Psoas muscle (tissue), 8 donors: ENCODE data around the gene TJAP1. TPM values are rescaled to one million over a fixed set of nuclear protein-coding genes. Genes with fewer than 3 reads are reported as not detected.

Experiments
- ATAC-seq, 4 donors: fragments of 200-7000 bp; cut with Tn5 transposase; one replicate each; pipeline ENCODE4 v1.9.1; 2020; ENCODE audit warnings: moderate library complexity in 3 of 4, mild to moderate bottlenecking in 2 of 4
- DNase-seq, 2 donors: peaks; one replicate each; pipeline ENCODE4 v3.0.0-alpha.2; 2020
- H3K27ac ChIP-seq: fragments of 200-600 bp; one replicate; pipeline ENCODE4 v1.8.0; 2022
- H3K27me3 ChIP-seq, 3 donors: fragments of 200-600 bp in 1 of 3; one replicate each; pipeline versions ENCODE4 v1.6.1 to v1.8.0; 2013 to 2022; ENCODE audit warnings: low read length in 2 of 3, mild to moderate bottlenecking in 2 of 3, moderate library complexity in 1 of 3; ENCODE audit not compliant: insufficient read depth in 3 of 3
- H3K36me3 ChIP-seq, 2 donors: fragments of 200-600 bp in 1 of 2; one replicate each; pipeline versions ENCODE4 v1.6.1 to v1.8.0; 2013 to 2022; ENCODE audit warnings: low read depth in 1 of 2, mild to moderate bottlenecking in 1 of 2, moderate library complexity in 1 of 2; ENCODE audit not compliant: insufficient read depth in 1 of 2
- H3K4me1 ChIP-seq: fragments of 200-600 bp; one replicate; pipeline ENCODE4 v1.8.0; 2022
- H3K4me3 ChIP-seq: fragments of 200-600 bp; one replicate; pipeline ENCODE4 v1.8.0; 2022; ENCODE audit warnings: mild to moderate bottlenecking
- H3K9me3 ChIP-seq: fragments of 200-600 bp; one replicate; pipeline ENCODE4 v1.8.0; 2022
- CTCF ChIP-seq: fragments of 200-600 bp; IDR thresholded peaks from one replicate; pipeline ENCODE4 v1.8.0; 2022; ENCODE audit warnings: antibody characterized with exemption
- WGBS, 3 donors: extraction: QIAGEN DNeasy Blood & Tissue Kit; methylation state at CpG; one replicate each; pipeline versions ENCODE4 v1.1.6 to v1.1.7; 2013; 5-methylcytosine and 5-hydroxymethylcytosine counted together
- intact Hi-C, 2 donors: fragments of 100-400 bp; cut with DNase I; formaldehyde crosslinking; loops; one replicate each; pipeline versions ENCODE4 v1.11.0 to v1.14.2; 2022
- polyA plus RNA-seq, 3 donors: library from polyadenylated mRNA; stranded (reverse); fragments of 200-250 nt; gene quantifications; one replicate each; pipeline ENCODE4 v1.2.3, GENCODE V29; 2013
- total RNA-seq, 4 donors: library from RNA; stranded (reverse); fragmentation: NEBNext Ultra II Directional in 2 of 4; extraction: Animal tissue kit (Norgen Biotek cat#: 25700) in 2 of 4; gene quantifications; one replicate each; pipeline versions ENCODE4 v1.2.1 to v1.2.4, GENCODE V29; 2021 to 2023
- donor health status: healthy with polysubstance abuse.
- donor health status: DM: no; HTN: no; CAD: no; lungs with moderate emphysema.
- donor health status: Bipolar disorder and iron deficiency.
- donor health status: healthy.
- donor health status: DM: yes; HTN: yes; CAD: no.
- donor health status: DM: no; HTN: no; CAD: no.
- donor health status: DM: no; HTN: no; CAD: no.
- donor health status: DM: yes; HTN: yes; CAD: no.

Gene TJAP1
- total and polyA plus RNA-seq, 7 donors: 18.0 to 39.9 (median 35.2) TPM

- Histone ChIP-seq H3K27ac (peak overlapping the region; percentile 94), H3K4me1 (peaks cover 34% of the 10 kb centered on the region)
- no peak for TF ChIP-seq CTCF
Measured at GRCh38 chr6:43515808-43516207, 38.4 kb downstream of the TJAP1 start.

GRCh38 chr6:43516367-43516696 is 39.0 kb downstream of the TJAP1 start:
- peaks cover 34% of the 10 kb centered on the region for H3K4me1 ChIP-seq
- WGBS, 3 donors: 0 to 1% (median 1%) methylated on average over 10 of the region's 10 CpGs
- TF ChIP-seq CTCF: no peak
- H3K27ac ChIP-seq: peak overlapping the region; percentile 94
- no peaks in the 10 kb centered on the region for H3K9me3 ChIP-seq
- DNase-seq: no peak
- H3K36me3 ChIP-seq: peaks cover 17 to 69% of the 10 kb centered on the region in 2 donors
- intact Hi-C loops: loop anchor here in 1 of 2 donors (10.0 kb wide), 1 partner anchor 622 kb away; a partner anchor contains a TSS
- H3K27me3 ChIP-seq: no peaks in the 10 kb centered on the region
- H3K4me3 ChIP-seq: peak overlapping the region; percentile 94
- peak in 3 of 4 donors; percentile 11 to 58 (median 16) for ATAC-seq

More at GRCh38 chr6:43515808-43516207, 38.4 kb downstream of the TJAP1 start:
- 63 to 72% (median 66%) methylated on average over 9 of the region's 9 CpGs for WGBS, 3 donors
- ATAC-seq (no peak), DNase-seq (no peak)
- Histone ChIP-seq H3K9me3 (no peaks in the 10 kb centered on the region), H3K27me3 (no peaks in the 10 kb centered on the region), H3K36me3 (peaks cover 14 to 69% of the 10 kb centered on the region in 2 donors), H3K4me3 (peak overlapping the region; percentile 94)
- intact Hi-C loops: loop anchor here in 1 of 2 donors (10.0 kb wide), 1 partner anchor 621 kb away; a partner anchor contains a TSS

- peaks cover 19 to 69% of the 10 kb centered on the region in 2 donors for H3K36me3 ChIP-seq
- H3K9me3 ChIP-seq: no peaks in the 10 kb centered on the region
- intact Hi-C loops: loop anchor here in 1 of 2 donors (10.0 kb wide), 1 partner anchor 622 kb away; a partner anchor contains a TSS
- H3K27me3 ChIP-seq: no peaks in the 10 kb centered on the region
- peak; percentile 95 to 98 (median 97) for ATAC-seq
- peak within 1 kb of the TSS; percentile 94 for H3K4me3 ChIP-seq
- 0% methylated on average over 57 of the region's 57 CpGs for WGBS, 3 donors
- peak; percentile 96 to 98 for DNase-seq
- H3K4me1 ChIP-seq: peaks cover 34% of the 10 kb centered on the region
- peak within 1 kb of the TSS; percentile 94 for H3K27ac ChIP-seq
- TF ChIP-seq CTCF: no peak
Measured at GRCh38 chr6:43516697-43517504, 39.5 kb downstream of the TJAP1 start, which contains the start of the genes POLR1C and YIPF3. Gene POLR1C (plus strand): TSS chr6:43517089. CDS start chr6:43517110, 21 bp downstream. Gene YIPF3 (minus strand): TSS chr6:43516926. CDS start chr6:43516807, 119 bp downstream.

GRCh38 chr6:43517505-43518357 is 40.4 kb downstream of the TJAP1 start:
- TF ChIP-seq CTCF: no peak
- Histone ChIP-seq H3K4me3 (peak overlapping the region; percentile 94), H3K36me3 (peaks cover 18 to 69% of the 10 kb centered on the region in 2 donors), H3K4me1 (peaks cover 30% of the 10 kb centered on the region), H3K9me3 (no peaks in the 10 kb centered on the region), H3K27me3 (no peaks in the 10 kb centered on the region), H3K27ac (peak overlapping the region; percentile 94)
- WGBS, 3 donors: 2 to 5% (median 4%) methylated on average over 10 of the region's 10 CpGs
- no peak for ATAC-seq
- no peak for DNase-seq
- intact Hi-C loops: loop anchor here in 1 of 2 donors (10.0 kb wide), 1 partner anchor 623 kb away; a partner anchor contains a TSS
